HUES6 (cell line): Measurements from ENCODE around the gene FOXC2.

ENCODE experiments used
- H3K27ac ChIP-seq: 2 replicates; pipeline ENCODE4 v1.7.0; 2013; ENCODE audit warnings: low read depth, mild to moderate bottlenecking, low read length, inconsistent platforms
- H3K27me3 ChIP-seq: 2 replicates; pipeline ENCODE4 v1.6.1; 2013; ENCODE audit warnings: low read length; ENCODE audit not compliant: control insufficient read depth, insufficient read depth
- H3K36me3 ChIP-seq: 2 replicates; pipeline ENCODE4 v1.6.1; 2013; ENCODE audit warnings: low read length; ENCODE audit not compliant: control insufficient read depth, insufficient read depth
- H3K4me1 ChIP-seq: 2 replicates; pipeline ENCODE4 v1.6.1; 2013; ENCODE audit warnings: low read length; ENCODE audit not compliant: control insufficient read depth, insufficient read depth
- H3K4me3 ChIP-seq: 2 replicates; pipeline ENCODE4 v1.5.1; 2013; ENCODE audit warnings: low read depth, low read length
- H3K9ac ChIP-seq: one replicate; pipeline ENCODE4 v1.6.1; 2013; ENCODE audit warnings: mild to moderate bottlenecking, low read length
- H3K9me3 ChIP-seq: 2 replicates; pipeline ENCODE4 v1.6.1; 2013; ENCODE audit warnings: low read depth, low read length; ENCODE audit not compliant: control insufficient read depth, insufficient read depth

The FOXC2 gene

GRCh38 chr16:86575754-86576557 lies 9.3 kb downstream of the FOXC2 start:
- H3K4me3 ChIP-seq, result peak overlapping the region; percentile 64
- no peaks in the 10 kb centered on the region for H3K9me3 ChIP-seq
- H3K9ac ChIP-seq, result peak overlapping the region; percentile 47
- no peak overlapping the region for H3K27ac ChIP-seq
- peaks cover 96% of the 10 kb centered on the region for H3K27me3 ChIP-seq
- H3K4me1 ChIP-seq, result peaks cover 42% of the 10 kb centered on the region
- H3K36me3 ChIP-seq, result no peaks in the 10 kb centered on the region

DNA sequence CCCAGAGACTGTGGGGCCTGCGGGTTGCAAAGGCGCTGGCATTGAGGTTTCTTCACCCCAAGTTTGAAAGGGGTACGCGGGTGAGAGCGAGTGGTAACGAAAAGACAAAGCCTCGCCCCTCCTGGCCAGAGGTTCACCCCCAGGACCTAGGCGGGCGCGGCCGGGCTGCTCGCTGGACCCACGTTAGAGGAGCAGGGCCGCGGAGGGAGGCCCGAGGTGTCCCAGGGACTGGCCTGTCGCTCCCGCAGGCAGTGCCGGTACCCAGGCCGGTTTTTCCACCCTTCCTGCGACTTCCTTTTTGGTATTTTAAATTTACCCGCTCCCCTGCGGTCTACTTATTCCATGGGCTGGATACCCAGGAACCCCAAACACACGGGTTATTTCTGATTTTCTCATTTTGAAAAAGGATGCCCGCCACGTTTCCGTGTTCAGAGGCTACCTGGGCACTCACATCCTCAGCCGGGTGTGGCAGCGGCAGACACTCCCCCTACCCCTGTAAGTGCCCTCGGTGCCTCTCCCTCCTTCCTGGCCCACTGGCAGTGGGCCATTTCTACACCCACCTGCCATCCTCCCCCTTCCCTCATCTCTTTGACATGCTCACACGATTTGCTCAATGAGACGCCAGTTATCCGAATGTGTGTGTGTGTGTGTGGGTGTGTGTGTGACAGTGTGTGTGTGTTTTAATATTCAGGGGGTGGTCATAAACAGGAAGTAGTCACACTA lies 10.1 kb downstream of the FOXC2 start:
- Histone ChIP-seq H3K4me3 (peak overlapping the region; percentile 64), H3K27ac (no peak overlapping the region), H3K36me3 (no peaks in the 10 kb centered on the region), H3K4me1 (peaks cover 36% of the 10 kb centered on the region), H3K9me3 (no peaks in the 10 kb centered on the region), H3K9ac (peak overlapping the region; percentile 47), H3K27me3 (peaks cover 96% of the 10 kb centered on the region)

DNA sequence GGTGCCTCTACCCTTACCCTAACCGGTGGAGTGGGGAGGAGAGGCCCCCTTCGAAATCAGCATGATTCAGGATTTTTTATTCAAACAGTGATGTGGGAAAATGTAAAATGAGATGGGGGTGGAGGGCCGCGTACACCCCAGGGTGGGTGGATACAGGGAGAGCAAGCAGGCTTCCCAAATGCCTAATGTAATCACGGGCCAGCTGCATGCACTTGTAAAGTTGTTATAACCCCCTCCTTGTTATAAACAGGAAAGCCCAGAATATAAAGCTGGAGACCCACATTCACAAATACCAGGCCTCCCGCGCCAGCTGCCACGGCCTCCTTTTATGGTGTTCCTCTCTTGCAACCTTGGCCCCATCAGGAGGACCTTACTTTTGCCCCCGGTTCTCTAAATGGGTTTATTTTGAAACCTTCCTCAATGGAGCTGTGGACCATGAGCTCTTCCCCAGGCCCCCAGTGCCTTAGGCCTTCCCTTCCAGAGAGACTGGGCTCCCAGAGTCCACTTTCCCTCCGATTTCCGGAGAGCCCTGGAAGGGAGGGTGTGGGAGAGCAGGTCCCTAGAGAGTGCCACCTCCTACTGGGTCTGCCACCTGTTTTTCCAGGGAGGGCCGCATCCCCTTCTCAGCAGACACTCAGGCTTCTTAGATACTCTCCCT lies 10.8 kb downstream of the FOXC2 start:
- no peaks in the 10 kb centered on the region for H3K36me3 ChIP-seq
- H3K27me3 ChIP-seq, result peaks cover 96% of the 10 kb centered on the region
- no peak overlapping the region for H3K27ac ChIP-seq
- H3K4me1 ChIP-seq, result peaks cover 36% of the 10 kb centered on the region
- no peak overlapping the region for H3K9ac ChIP-seq
- no peaks in the 10 kb centered on the region for H3K9me3 ChIP-seq
- H3K4me3 ChIP-seq, result peak overlapping the region; percentile 64

- Histone ChIP-seq H3K4me1 (peaks cover 30% of the 10 kb centered on the region), H3K27ac (no peak within 1 kb of the TSS), H3K36me3 (no peaks in the 10 kb centered on the region), H3K4me3 (peak within 1 kb of the TSS; percentile 71), H3K9me3 (no peaks in the 10 kb centered on the region), H3K9ac (peak within 1 kb of the TSS; percentile 56), H3K27me3 (peaks cover 90% of the 10 kb centered on the region)
These were observed 11.5 kb downstream of the FOXC2 start, which contains the start of gene FOXL1 for GRCh38 chr16:86578061-86578599. Gene FOXL1, plus strand, starts transcription at chr16:86578549. Its CDS starts 175 bp downstream, at chr16:86578724.

DNA sequence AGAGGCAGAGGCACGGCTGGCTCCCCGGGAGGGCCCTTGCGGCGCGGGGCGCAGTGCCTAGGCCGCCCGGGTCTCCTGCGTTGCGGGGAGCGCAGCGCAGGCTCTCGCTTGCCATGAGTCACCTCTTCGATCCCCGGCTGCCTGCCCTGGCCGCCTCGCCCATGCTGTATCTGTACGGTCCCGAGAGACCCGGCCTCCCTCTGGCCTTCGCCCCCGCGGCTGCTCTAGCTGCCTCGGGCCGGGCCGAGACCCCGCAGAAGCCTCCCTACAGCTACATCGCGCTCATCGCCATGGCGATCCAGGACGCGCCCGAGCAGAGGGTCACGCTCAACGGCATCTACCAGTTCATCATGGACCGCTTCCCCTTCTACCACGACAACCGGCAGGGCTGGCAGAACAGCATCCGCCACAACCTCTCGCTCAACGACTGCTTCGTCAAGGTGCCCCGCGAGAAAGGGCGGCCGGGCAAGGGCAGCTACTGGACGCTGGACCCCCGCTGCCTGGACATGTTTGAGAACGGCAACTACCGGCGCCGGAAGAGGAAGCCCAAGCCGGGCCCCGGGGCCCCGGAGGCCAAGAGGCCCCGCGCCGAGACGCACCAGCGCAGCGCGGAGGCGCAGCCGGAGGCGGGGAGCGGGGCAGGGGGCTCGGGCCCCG lies 12.1 kb downstream of the FOXC2 start:
- peaks cover 25% of the 10 kb centered on the region for H3K4me1 ChIP-seq
- peak overlapping the region; percentile 56 for H3K9ac ChIP-seq
- peak overlapping the region; percentile 71 for H3K4me3 ChIP-seq
- H3K27me3 ChIP-seq, result peaks cover 88% of the 10 kb centered on the region
- H3K9me3 ChIP-seq, result no peaks in the 10 kb centered on the region
- no peak overlapping the region for H3K27ac ChIP-seq
- no peaks in the 10 kb centered on the region for H3K36me3 ChIP-seq

GRCh38 chr16:86579268-86580062 lies 12.8 kb downstream of the FOXC2 start:
- no peaks in the 10 kb centered on the region for H3K9me3 ChIP-seq
- H3K27ac ChIP-seq, result no peak overlapping the region
- no peaks in the 10 kb centered on the region for H3K36me3 ChIP-seq
- peaks cover 86% of the 10 kb centered on the region for H3K27me3 ChIP-seq
- peak overlapping the region; percentile 71 for H3K4me3 ChIP-seq
- peak overlapping the region; percentile 22 for H3K9ac ChIP-seq
- peaks cover 25% of the 10 kb centered on the region for H3K4me1 ChIP-seq

DNA sequence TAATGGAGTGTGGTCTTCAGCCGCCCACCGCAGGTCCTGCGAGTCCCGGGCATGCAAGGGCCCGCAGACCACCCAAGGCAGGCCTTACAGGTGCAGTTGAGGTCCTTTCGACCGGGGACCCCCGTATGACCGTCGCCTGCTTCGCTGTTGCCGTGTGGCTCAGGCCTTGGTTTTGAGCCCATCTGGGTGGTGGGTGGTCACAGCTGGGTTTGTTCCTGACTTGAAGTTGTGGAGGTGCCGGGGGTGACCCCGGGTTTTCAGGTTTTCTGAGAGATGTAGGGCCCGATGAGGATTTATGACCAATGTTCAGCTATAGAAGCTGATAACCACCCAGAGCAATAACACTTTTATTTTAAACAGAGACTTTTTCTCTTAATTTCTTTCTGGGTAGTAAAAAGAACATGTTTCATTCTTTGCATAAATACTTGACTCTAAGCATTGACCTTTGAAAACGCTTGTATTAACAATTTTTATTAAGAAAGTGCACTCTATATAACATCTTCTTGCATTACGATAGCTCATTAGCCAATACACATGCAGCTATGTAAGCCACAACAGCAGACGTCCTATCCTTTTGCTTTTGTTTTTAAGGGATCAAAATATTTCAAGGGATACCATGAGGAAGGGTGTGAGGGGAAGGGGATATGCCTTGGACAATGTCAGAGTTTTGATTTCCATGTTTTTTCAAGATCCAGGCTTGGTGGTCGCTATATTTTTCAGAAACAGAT lies 13.6 kb downstream of the FOXC2 start:
- H3K27me3 ChIP-seq, result peaks cover 79% of the 10 kb centered on the region
- peak overlapping the region; percentile 71; the same call in 1 of the 2 replicates for H3K4me3 ChIP-seq

GRCh38 chr16:86580791-86581170 lies 14.2 kb downstream of the FOXC2 start:
- H3K9ac ChIP-seq, result no peak overlapping the region
- no peaks in the 10 kb centered on the region for H3K9me3 ChIP-seq
- H3K27ac ChIP-seq, result no peak overlapping the region
- H3K4me3 ChIP-seq, result no peak overlapping the region
- peaks cover 18% of the 10 kb centered on the region for H3K4me1 ChIP-seq
- peaks cover 74% of the 10 kb centered on the region for H3K27me3 ChIP-seq
- H3K36me3 ChIP-seq, result no peaks in the 10 kb centered on the region

More for the DNA sequence above, 13.6 kb downstream of the FOXC2 start:
- Histone ChIP-seq H3K27ac (no peak overlapping the region), H3K9me3 (no peaks in the 10 kb centered on the region), H3K9ac (no peak overlapping the region), H3K4me1 (peaks cover 22% of the 10 kb centered on the region), H3K36me3 (no peaks in the 10 kb centered on the region)

GRCh38 chr16:86581458-86581857 lies 14.8 kb downstream of the FOXC2 start:
- H3K9ac ChIP-seq, result no peak overlapping the region
- H3K4me1 ChIP-seq, result peaks cover 18% of the 10 kb centered on the region
- H3K36me3 ChIP-seq, result no peaks in the 10 kb centered on the region
- H3K27ac ChIP-seq, result no peak overlapping the region
- H3K4me3 ChIP-seq, result no peak overlapping the region
- H3K27me3 ChIP-seq, result peaks cover 70% of the 10 kb centered on the region
- H3K9me3 ChIP-seq, result no peaks in the 10 kb centered on the region
